ENCODE measurements around the gene RPL35A.
"Not testable (repeated sequence)": the region's sequence is repeated elsewhere in the genome, so short reads cannot be mapped to it uniquely, and the experiment has no call there.

The RPL35A gene

GRCh38 chr3:197908957-197909701, 40.9 kb upstream of the RPL35A start:
- no peak overlapping the region for H3K4me3 ChIP-seq (replicated peaks; ENCODE audit: low read depth, low read length)
- DNase-seq (ENCODE audit: extremely low read depth, low read depth), result no peak
- no peak for TF ChIP-seq CTCF (IDR thresholded peaks at IDR 0.05; ENCODE audit: low read depth, low read length, missing control alignments)

- no peak for TF ChIP-seq CTCF (IDR thresholded peaks at IDR 0.05; ENCODE audit: low read depth, low read length, missing control alignments)
- no peak overlapping the region for H3K4me3 ChIP-seq (replicated peaks; ENCODE audit: low read depth, low read length)
- no peak for DNase-seq (ENCODE audit: extremely low read depth, low read depth)
Observed at GRCh38 chr3:197912741-197913476, 37.1 kb upstream of the RPL35A start.

GRCh38 chr3:197913641-197914380, 36.2 kb upstream of the RPL35A start:
- no peak for DNase-seq (ENCODE audit: extremely low read depth, low read depth)
- no peak for TF ChIP-seq CTCF (IDR thresholded peaks at IDR 0.05; ENCODE audit: low read depth, low read length, missing control alignments)
- H3K4me3 ChIP-seq (replicated peaks; ENCODE audit: low read depth, low read length), result no peak overlapping the region

GRCh38 chr3:197921429-197922275, 28.3 kb upstream of the RPL35A start:
- H3K4me3 ChIP-seq (replicated peaks; ENCODE audit: low read depth, low read length); DNase-seq (ENCODE audit: extremely low read depth, low read depth): not testable (repeated sequence)

GRCh38 chr3:197926418-197926817, 23.6 kb upstream of the RPL35A start:
- no peak overlapping the region for H3K4me3 ChIP-seq (replicated peaks; ENCODE audit: low read depth, low read length)
- DNase-seq (ENCODE audit: extremely low read depth, low read depth), result no peak
- peak; percentile 45 for TF ChIP-seq CTCF (IDR thresholded peaks at IDR 0.05; ENCODE audit: low read depth, low read length, missing control alignments)

GRCh38 chr3:197927578-197927977, 22.4 kb upstream of the RPL35A start:
- H3K4me3 ChIP-seq (replicated peaks; ENCODE audit: low read depth, low read length); DNase-seq (ENCODE audit: extremely low read depth, low read depth): not testable (repeated sequence)

- no peak for TF ChIP-seq CTCF (IDR thresholded peaks at IDR 0.05; ENCODE audit: low read depth, low read length, missing control alignments)
- DNase-seq (ENCODE audit: extremely low read depth, low read depth), result no peak
- H3K4me3 ChIP-seq (replicated peaks; ENCODE audit: low read depth, low read length), result no peak overlapping the region
Observed at GRCh38 chr3:197936819-197937384, 13.1 kb upstream of the RPL35A start.
